ENCODE data around the gene KCNH3.

GRCh38 chr12:49552425-49552824 is 13.6 kb downstream of the KCNH3 start:
- no peak for TF ChIP-seq CTCF (conservative IDR thresholded peaks at IDR 0.05; ENCODE audit: low read depth in 2 of 2)
- no peak for TF ChIP-seq ZNF462 (CRISPR knock-in tag; IDR thresholded peaks at IDR 0.05)
- no peak for TF ChIP-seq POLR2AphosphoS5 (IDR thresholded peaks at IDR 0.05; ENCODE audit: low read depth)
- TF ChIP-seq EZH2 (IDR thresholded peaks at IDR 0.05; ENCODE audit: low read depth, unreplicated experiment): no peak
- no peak for TF ChIP-seq EZH2phosphoT487 (IDR thresholded peaks at IDR 0.05; ENCODE audit: unreplicated experiment)
- TF ChIP-seq REST (IDR thresholded peaks at IDR 0.05; ENCODE audit: unreplicated experiment): no peak
- TF ChIP-seq STAT1 (IDR thresholded peaks at IDR 0.05; ENCODE audit: unreplicated experiment): no peak
- no peak for TF ChIP-seq NANOG (IDR thresholded peaks at IDR 0.05; ENCODE audit: borderline replicate concordance)
- TF ChIP-seq JUNB (IDR thresholded peaks at IDR 0.05; ENCODE audit: unreplicated experiment): no peak
- no peak for TF ChIP-seq CREB1 (CRISPR knock-in tag; IDR thresholded peaks at IDR 0.05; ENCODE audit: low read depth)
- TF ChIP-seq ZNF114 (CRISPR knock-in tag; IDR thresholded peaks at IDR 0.05): no peak
- no peak for TF ChIP-seq ZNF331 (CRISPR knock-in tag; IDR thresholded peaks at IDR 0.05; ENCODE audit: low read depth)
- no peak for TF ChIP-seq ETS1 (IDR thresholded peaks at IDR 0.05)

Data from GM23338 (cell line).